ENCODE data around the gene ADCY2. TPM values are rescaled to one million over a fixed set of nuclear protein-coding genes. Genes with fewer than 3 reads are reported as not detected.

Gene ADCY2
- total and polyA plus RNA-seq, 2 of the 13 experiments (the other 11 are each of a cell fraction or from before 2014, with no cell fraction given): not detected

GRCh38 chr5:7705261-7705660, 309.3 kb downstream of the ADCY2 start:
- FAIRE-seq (no peak), ATAC-seq (no peak), DNase-seq (ENCODE audit: low spot score) (no peak)
- Histone ChIP-seq H4K20me1 (ENCODE audit: insufficient read depth, low read length) (no peaks in the 10 kb centered on the region), H3K79me2 (ENCODE audit: insufficient read depth, low read length) (no peaks in the 10 kb centered on the region), H3K4me2 (ENCODE audit: low read depth, low read length) (no peak overlapping the region), H3K4me3 (replicated peaks in 1 of 3; ENCODE audit: insufficient read depth in 1 of 3, low read depth in 2 of 3, low read length in 3 of 3) (no peak overlapping the region), H3K27ac (ENCODE audit: extremely low read length, insufficient read depth, low read length) (no peak overlapping the region), H3K36me3 (replicated peaks in 1 of 2; ENCODE audit: control insufficient read depth in 1 of 2, insufficient read depth in 2 of 2, low read length in 2 of 2) (no peaks in the 10 kb centered on the region), H3K4me1 (ENCODE audit: insufficient read depth, low read length) (no peaks in the 10 kb centered on the region), H3K9me3 (ENCODE audit: low read length) (no peaks in the 10 kb centered on the region), H2AFZ (ENCODE audit: low read length) (no peak overlapping the region), H3K9ac (ENCODE audit: insufficient read depth, low read depth, low read length) (no peak overlapping the region), H3K27me3 (ENCODE audit: control insufficient read depth in 1 of 2, insufficient read depth in 2 of 2, low read length in 2 of 2) (no peaks in the 10 kb centered on the region; a peak in 1 of 5 replicates)
- 0% methylated on average over 5 of the region's 5 CpGs for WGBS (ENCODE audit: low lambda C conversion rate)
- ChIA-PET CTCF (ENCODE audit: low intra/inter-chr PET ratio, low total read pairs) (no interaction called here), POLR2A (no interaction called here)
- in situ Hi-C loops (cut with HindIII; ENCODE audit: extremely low pct_ligation_motif_present, low pct_unique_long_range_greater_than_20kb): no loop called here
- TF ChIP-seq GATAD2A (CRISPR knock-in tag; IDR thresholded peaks at IDR 0.05) (no peak), NFKBIZ (CRISPR knock-in tag; IDR thresholded peaks at IDR 0.05) (no peak), SNAI1 (CRISPR knock-in tag; IDR thresholded peaks at IDR 0.05; ENCODE audit: borderline replicate concordance) (no peak), ZBTB7A (CRISPR knock-in tag; IDR thresholded peaks at IDR 0.05) (no peak), SP1 (IDR thresholded peaks at IDR 0.05) (no peak), SP1 (CRISPR knock-in tag; IDR thresholded peaks at IDR 0.05) (no peak)
- intact Hi-C loops (cut with micrococcal nuclease; ENCODE audit: unreplicated experiment): no loop called here
- no TSS peak for BruUV-seq (replicated peaks)

DNA sequence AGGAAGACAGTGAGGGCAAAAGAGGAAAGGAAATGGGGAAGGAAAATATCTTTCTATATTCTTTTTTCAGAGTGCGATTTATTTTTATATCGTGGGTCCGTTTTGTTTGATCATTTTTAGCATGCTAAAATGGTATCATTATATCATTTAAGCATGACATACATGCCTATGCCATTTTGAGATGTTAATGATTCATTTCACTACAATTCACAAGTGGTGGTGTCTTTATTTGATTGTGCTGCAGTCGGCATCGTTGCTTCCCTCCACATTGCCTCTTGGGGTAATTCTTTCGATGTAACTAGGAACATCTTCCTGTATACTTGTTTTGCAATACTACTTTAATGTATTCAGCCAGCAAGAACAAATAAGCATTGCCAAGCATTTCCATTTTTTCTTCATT, 309.8 kb downstream of the ADCY2 start:
- in situ Hi-C loops (cut with HindIII; ENCODE audit: extremely low pct_ligation_motif_present, low pct_unique_long_range_greater_than_20kb): no loop called here
- no peaks in the 10 kb centered on the region; a peak in 1 of 5 replicates for H3K27me3 ChIP-seq (ENCODE audit: control insufficient read depth in 1 of 2, insufficient read depth in 2 of 2, low read length in 2 of 2)

More for the DNA sequence above, 309.8 kb downstream of the ADCY2 start:
- no peak overlapping the region for H2AFZ ChIP-seq (ENCODE audit: low read length)
- no peaks in the 10 kb centered on the region for H3K36me3 ChIP-seq (replicated peaks in 1 of 2; ENCODE audit: control insufficient read depth in 1 of 2, insufficient read depth in 2 of 2, low read length in 2 of 2)
- no TSS peak for BruUV-seq (replicated peaks)
- no peak for TF ChIP-seq ZFP36L2 (CRISPR knock-in tag; IDR thresholded peaks at IDR 0.05)
- TF ChIP-seq ZNF142 (CRISPR knock-in tag; IDR thresholded peaks at IDR 0.05): no peak
- no peak for TF ChIP-seq ZNF33A (CRISPR knock-in tag; IDR thresholded peaks at IDR 0.05; ENCODE audit: borderline replicate concordance)
- no peak for TF ChIP-seq FIP1L1 (IDR thresholded peaks at IDR 0.05; ENCODE audit: borderline replicate concordance, insufficient read depth, low read depth, low read length)
- no peak for TF ChIP-seq NFYC (CRISPR knock-in tag; IDR thresholded peaks at IDR 0.05)
- WGBS (ENCODE audit: low lambda C conversion rate): 41% methylated on average over 6 of the region's 6 CpGs
- FAIRE-seq (no peak), DNase-seq (ENCODE audit: low spot score) (no peak), ATAC-seq (no peak)
- POLR2A ChIA-PET: no interaction called here
- CTCF ChIA-PET (ENCODE audit: low intra/inter-chr PET ratio, low total read pairs): no interaction called here
- no peak overlapping the region for H3K4me3 ChIP-seq (replicated peaks in 1 of 3; ENCODE audit: insufficient read depth in 1 of 3, low read depth in 2 of 3, low read length in 3 of 3)
- no peak overlapping the region for H3K27ac ChIP-seq (ENCODE audit: extremely low read length, insufficient read depth, low read length)
- H3K9ac ChIP-seq (ENCODE audit: insufficient read depth, low read depth, low read length): no peak overlapping the region
- no peaks in the 10 kb centered on the region for H3K9me3 ChIP-seq (ENCODE audit: low read length)
- intact Hi-C loops (cut with micrococcal nuclease; ENCODE audit: unreplicated experiment): no loop called here
- no peaks in the 10 kb centered on the region for H3K4me1 ChIP-seq (ENCODE audit: insufficient read depth, low read length)
- H3K79me2 ChIP-seq (ENCODE audit: insufficient read depth, low read length): no peaks in the 10 kb centered on the region
- H3K4me2 ChIP-seq (ENCODE audit: low read depth, low read length): no peak overlapping the region
- H4K20me1 ChIP-seq (ENCODE audit: insufficient read depth, low read length): no peaks in the 10 kb centered on the region
